HG02798 (cell line): ENCODE data around the gene KLHL1.

Experiments
- ATAC-seq: cut with Tn5 transposase; IDR thresholded peaks from one replicate; pipeline ENCODE4 v1.9.1; 2021; ENCODE audit warnings: mild to moderate bottlenecking; ENCODE audit not compliant: unreplicated experiment, poor library complexity

The KLHL1 gene

DNA sequence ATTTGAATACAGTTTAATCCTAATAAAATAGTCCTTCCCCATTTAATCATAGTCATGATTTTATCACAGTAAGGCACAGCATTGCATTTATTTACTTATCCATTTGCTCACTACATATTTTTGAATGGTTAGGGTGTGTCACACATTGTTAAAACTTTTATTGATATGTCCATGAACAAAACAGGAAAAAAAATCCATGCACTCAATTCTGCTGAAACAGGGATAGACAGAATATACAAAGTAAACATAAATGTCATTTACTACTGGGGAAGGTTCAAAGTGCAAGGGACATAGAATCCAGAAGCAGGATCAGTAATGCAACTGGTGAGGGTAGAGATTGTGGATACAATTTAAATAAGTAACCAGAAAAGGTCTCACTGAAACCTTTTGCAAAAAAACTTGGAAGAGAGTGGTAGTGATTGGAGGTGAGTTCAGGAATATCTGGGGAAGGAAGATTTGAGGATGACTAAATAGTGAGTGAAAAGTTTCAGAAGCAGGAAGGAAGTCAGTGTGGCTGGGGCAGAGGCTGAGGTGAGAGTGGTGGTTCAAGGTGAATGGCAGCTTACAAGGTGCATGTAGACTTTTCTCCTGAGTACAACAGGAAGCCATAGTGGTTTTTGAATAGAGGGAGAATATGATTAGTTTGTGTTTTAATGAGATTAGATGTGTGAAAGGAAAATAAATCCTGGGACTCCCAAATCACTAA lies 387.8 kb downstream of the KLHL1 start:
- ATAC-seq, result no peak

DNA sequence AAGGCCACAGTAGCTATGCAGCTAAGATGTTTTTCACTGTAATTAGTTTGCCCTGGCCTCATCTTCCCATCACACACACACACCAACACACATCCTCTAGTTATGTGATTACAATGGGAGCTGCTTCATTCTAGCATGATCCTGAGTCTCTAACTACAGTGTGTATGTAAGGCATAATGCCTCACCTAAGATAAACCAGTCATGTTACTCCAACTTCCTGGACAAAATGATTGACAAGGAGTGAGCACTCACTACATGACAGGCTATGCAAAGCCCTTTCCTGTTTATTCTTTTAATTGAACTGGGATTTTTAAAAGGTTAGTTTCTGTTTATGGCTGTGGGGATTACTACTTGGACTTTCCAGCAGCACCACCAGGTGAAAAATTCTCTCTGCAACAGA lies 401.4 kb downstream of the KLHL1 start:
- ATAC-seq, result no peak

DNA sequence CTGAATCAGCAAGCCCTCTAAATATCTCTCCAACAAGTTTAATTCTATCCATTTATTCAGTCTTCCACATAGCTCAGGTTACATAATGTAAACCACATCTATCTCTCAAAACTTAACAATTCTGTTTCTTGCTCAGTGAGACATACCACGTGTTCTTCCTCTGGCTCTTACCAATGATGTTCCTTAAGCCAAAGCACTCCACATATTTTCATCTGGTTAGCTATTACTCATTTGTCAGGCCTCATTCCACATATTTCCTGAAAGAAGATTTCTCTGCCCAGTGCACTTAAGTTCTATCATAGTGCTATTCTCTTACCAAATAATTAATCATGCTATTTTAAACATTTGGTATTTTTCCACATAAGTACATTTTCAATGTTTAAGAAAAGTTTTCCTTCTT lies 403.9 kb downstream of the KLHL1 start:
- ATAC-seq, result no peak

DNA sequence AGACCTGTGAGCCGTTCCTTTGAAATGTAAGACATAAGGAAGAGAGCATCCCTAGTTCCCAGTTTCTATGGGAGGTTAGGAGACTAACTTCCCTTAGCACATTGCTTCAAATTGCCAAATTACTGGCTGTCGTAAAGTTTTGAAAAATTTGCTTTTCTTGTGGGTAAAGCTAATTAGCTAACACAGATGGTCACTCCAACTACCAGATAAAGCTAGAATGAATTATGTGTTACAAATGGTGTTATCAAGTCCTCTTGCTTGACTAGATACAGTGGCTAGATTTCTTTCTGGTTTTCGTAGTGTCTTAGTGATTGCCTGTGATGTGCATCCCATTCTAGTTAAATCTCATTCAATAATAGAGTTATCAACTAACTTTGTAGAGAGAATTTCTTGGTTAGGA lies 417.3 kb downstream of the KLHL1 start:
- ATAC-seq, result no peak

DNA sequence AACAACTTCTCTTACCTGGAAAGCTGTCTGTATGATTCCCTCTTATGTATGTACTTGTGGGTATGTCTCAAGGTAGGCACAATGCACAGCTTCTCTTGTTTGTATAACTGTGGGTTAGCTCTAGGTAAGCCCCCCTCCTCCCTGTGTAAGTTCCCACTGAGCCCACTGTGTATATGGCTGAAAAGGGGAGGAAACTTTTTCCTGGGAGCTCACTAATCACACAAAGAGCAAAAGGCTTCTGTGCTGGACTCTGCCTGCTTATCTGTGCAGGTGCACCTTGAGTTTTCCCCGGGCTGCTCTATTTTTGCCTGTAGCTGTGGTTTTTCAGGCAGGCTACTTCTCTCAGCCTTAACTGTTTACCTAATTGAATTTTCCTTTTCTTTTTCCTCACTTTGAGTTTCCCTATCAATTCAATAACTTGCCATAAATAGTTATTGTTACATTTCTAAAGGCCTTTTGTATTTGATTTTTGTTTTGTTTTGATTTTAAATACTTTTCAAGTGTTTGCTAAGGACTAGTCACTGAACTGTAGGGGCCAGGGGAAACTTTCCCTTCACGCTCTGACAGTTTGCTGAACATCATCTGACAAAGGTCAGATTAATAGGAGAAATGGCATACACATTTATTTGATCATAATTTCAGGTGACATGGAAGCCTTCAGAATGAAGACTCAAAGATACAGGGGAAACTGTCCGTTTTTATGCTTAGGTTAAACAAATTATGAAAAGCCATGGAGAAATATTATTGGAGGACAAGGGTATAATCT lies 424.1 kb downstream of the KLHL1 start:
- peak; percentile 57 for ATAC-seq

DNA sequence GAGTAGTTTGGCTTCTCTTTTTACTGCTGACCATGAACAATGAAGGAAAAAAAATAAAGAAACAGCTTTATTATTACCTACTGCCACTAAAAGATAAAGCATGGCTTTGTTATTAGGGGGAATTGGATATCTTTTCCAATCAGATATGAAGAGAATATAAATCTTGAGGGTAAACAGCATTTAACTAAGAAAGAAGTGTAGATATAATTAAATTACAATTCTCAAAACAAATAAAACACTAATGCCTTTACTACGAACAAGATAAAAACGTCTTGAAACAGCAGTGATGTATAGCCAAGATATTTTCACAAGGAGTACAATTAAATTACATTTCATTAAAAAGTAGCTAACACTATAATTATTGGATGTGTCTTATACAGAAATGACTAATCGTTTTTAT lies 426.5 kb downstream of the KLHL1 start:
- no peak for ATAC-seq

DNA sequence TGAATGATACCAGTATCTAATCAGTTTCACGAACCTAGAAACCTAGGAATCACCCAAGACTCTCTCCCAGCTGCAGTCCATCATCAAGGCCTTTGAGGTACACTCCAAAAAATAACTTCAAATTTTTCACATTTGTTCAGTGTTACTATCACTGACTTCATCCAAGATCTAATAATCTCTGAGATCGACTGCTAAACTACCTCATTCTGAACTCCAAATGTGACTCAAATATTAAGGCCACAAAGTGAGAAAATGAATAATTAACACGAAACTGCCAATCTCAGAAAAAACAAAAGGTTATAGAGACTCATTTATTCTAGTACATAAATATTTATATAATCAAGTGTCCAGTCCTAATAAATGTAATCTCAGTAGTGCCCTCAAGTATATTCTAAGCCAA lies 430.9 kb downstream of the KLHL1 start:
- ATAC-seq, result no peak

DNA sequence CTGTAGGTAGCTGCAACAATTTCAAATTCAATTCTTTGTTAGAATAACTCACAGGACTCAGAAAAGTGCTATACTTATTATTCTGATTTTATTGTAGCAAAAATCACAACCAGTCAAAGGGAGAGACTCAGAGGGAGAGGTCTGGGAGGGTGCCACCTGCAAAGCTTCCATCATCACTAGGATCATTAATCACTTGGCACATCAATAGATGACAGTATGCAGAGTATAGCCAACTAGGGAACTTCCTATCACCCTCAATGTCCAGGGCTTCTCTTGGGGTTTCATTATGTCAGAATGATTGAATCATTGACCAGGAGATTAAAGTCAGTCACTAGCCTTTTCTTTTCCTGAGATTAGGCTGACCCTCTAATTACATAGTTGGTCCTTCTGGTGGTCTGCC lies 432.0 kb downstream of the KLHL1 start:
- ATAC-seq, result no peak

DNA sequence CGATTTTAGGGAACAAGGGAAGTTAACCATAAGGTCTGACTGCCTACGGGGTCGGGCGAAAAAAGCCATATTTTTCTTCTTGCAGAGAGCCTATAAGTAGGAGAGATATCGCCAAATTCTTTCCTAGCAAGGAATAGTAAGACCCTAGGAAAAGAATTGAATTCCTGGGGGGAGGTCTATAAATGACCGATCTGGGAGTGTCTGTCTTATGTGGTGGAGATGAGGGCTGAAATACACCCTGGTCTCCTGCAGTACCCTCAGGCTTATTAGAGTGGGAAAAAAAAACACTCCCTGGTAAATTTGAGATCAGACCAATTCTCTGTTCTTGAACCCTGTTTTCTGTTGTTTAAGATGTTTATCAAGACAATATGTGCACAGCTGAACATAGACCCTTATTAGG lies 448.1 kb downstream of the KLHL1 start:
- ATAC-seq, result no peak

DNA sequence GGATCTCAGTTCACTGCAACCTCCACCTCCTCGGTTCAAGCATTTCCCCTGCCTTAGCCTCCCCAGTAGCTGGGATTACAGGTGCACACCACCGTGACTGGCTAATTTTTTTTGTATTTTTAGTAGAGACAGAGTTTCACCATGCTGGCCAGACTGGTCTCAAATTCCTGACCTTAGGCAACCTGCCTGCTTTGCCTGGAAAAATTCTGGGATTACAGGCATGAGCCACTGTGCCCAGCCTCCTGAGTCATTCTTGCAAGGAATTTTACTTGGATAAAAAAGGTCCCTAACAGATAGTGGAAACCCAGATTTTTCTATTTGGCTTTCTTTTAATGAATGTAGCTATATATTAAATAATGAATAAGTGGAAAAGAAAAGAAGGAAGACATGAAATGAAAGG lies 450.6 kb downstream of the KLHL1 start:
- ATAC-seq, result no peak

DNA sequence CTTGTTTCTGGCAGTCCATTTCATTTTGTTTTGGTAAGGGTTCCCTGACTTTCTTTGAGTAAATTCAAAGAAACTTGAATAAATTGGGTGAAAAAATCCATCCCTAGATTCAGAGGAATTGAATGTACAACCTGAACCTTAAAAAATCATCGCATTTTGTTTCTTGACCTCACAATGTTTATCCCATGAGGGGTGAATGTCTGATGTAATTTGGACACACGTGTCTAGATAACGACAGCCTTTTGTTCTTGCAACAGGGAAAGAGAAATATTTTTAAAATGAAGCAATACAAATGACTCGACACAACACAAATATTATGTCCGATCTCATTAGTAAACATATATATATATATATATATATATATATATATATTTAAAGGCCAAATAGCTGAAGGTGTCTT lies 453.9 kb downstream of the KLHL1 start:
- no peak for ATAC-seq
